ENCODE measurements around the gene FAAP100. TPM values are rescaled to one million over a fixed set of nuclear protein-coding genes. Genes with fewer than 3 reads are reported as not detected.

FAAP100 gene
- total and polyA plus RNA-seq, 4 donors, result 8.8 to 48.4 (median 26.6) TPM

DNA sequence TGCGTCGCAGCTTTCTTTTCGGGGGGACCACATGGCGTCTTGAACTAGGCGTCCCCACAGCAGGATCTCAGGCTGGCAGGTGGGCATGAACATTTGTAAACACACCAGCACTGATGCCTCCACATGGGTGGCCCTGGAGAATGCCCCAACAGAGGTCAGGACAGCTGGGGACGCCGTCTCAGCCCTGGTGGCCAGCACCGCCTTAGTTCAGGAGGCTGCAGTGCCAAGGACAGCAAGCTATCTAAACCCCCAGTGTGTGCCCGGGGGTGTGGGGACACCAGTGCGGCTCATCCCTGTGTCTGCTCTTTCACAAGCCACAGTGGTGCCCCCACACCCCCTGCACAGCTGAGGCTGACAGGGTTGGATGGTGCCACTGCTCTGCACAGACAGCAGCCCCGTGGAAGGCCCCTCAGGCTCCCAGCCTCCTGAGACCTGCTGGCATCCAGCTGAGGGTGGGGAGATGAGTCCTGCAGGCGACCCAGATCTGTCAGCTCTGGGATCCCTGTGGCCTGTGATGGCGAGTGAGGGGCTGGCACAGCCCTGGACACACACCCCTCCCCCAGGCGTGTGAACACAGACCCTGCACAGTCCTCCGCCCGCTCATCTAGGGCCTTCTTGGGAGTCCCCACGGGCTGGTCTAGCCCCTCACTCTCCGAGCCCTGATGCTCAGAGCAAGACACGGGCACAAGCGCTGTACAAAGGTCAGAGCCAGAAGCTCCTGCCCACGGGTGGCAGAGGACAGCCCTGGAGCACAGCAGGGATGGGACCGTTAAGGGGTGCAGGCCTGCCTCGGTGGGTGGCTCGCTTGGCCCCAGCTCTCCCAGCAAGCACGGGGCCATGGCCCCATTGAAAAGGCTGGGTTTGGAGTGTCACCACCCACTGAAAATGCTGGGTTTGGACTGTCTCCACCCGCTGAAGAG, 13.2 kb downstream of the FAAP100 start:
- no peak for DNase-seq
- Histone ChIP-seq H3K4me3 (ENCODE audit: low read length in 2 of 2) (no peak overlapping the region), H3K27me3 (ENCODE audit: control insufficient read depth in 1 of 2, insufficient read depth in 2 of 2, low read length in 1 of 2) (no peaks in the 10 kb centered on the region), H3K27ac (ENCODE audit: low read depth in 1 of 2, low read length in 2 of 2) (no peak overlapping the region), H3K36me3 (ENCODE audit: control insufficient read depth in 1 of 2, insufficient read depth in 2 of 2, low read length in 1 of 2) (peaks cover 0 to 9% of the 10 kb centered on the region in 2 donors), H3K4me1 (ENCODE audit: control insufficient read depth in 1 of 2, insufficient read depth in 2 of 2, low read length in 2 of 2) (no peaks in the 10 kb centered on the region), H3K9me3 (ENCODE audit: control insufficient read depth, low read length) (no peaks in the 10 kb centered on the region)
- WGBS, 2 donors, result 88 to 93% methylated on average over 25 to 26 of the region's 26 CpGs
- no peak for ATAC-seq (ENCODE audit: low FRiP score)
- intact Hi-C loops (cut with DNase I), result loop anchor here (5.0 kb wide), 1 partner anchor 287 kb away; no protein-coding TSS in a partner anchor

DNA sequence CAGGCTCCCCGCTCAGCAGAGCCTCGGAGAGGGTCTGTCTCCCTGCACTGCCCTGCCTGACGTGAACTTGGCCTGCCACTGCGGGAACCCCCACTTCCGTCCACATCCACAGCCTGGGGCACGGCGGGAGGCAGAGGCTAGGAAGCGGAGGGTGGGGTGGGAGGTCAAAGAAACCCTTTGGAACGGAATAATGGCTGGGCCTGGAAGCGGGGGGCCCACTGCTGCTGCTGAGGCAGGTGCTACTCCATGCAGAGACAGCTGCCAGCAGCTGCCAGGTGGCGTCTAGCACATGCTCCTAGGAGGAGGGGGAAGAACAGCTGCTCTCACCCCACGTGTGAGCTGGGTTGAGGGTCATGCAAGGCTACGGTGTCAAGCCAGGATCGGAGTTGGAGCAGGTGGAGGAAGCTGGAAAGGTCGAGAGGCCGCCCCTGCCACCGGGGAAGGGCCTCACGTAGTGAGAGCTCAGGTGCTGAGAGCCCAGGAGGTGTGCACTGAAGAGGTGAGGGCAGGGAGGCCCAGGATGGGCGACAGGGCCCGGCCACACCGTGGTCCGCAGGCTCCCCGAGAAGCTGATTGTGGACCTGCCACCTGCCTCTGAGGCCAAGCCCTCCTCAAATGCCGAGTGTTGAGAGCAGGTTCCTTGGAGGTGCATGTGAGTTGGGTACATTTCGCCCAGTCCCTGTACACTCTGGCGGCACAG, 14.1 kb downstream of the FAAP100 start:
- ATAC-seq (ENCODE audit: low FRiP score) (no peak), DNase-seq (no peak)
- no peak overlapping the region for H3K4me3 ChIP-seq (ENCODE audit: low read length in 2 of 2)
- 80 to 82% methylated on average over 26 of the region's 26 CpGs for WGBS, 2 donors
- peaks cover 0 to 9% of the 10 kb centered on the region in 2 donors for H3K36me3 ChIP-seq (ENCODE audit: control insufficient read depth in 1 of 2, insufficient read depth in 2 of 2, low read length in 1 of 2)
- H3K27me3 ChIP-seq (ENCODE audit: control insufficient read depth in 1 of 2, insufficient read depth in 2 of 2, low read length in 1 of 2), result no peaks in the 10 kb centered on the region
- H3K9me3 ChIP-seq (ENCODE audit: control insufficient read depth, low read length), result no peaks in the 10 kb centered on the region
- intact Hi-C loops (cut with DNase I), result loop anchor here (5.0 kb wide), 1 partner anchor 286 kb away; no protein-coding TSS in a partner anchor
- H3K4me1 ChIP-seq (ENCODE audit: control insufficient read depth in 1 of 2, insufficient read depth in 2 of 2, low read length in 2 of 2), result no peaks in the 10 kb centered on the region
- H3K27ac ChIP-seq (ENCODE audit: low read depth in 1 of 2, low read length in 2 of 2), result no peak overlapping the region

DNA sequence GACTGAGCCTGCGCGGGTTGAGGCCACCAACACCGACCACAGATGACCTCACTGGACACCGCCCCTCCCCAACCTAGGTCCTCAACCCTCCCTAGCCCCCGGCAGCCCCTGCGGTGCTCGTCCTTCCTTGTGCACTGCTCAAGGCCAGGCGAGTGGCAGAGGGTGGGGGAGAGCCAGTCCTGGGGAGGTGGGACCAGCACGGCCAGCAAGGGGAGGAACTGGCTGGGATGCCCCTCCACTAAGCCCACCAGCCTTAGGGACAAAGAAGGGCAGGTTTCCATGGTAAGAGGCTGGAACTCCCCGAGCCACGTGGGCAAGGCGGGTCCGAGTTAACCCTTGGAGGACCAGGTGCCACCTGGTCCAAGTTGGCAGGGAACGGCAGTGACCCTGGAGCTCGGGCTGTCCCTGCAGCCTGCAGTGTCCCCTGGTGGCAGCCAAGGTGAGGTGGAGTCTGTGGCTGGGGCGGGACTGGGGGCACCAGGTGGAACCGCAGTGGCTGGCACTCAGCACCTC, 14.8 kb downstream of the FAAP100 start:
- Histone ChIP-seq H3K27me3 (ENCODE audit: control insufficient read depth in 1 of 2, insufficient read depth in 2 of 2, low read length in 1 of 2) (no peaks in the 10 kb centered on the region), H3K4me3 (ENCODE audit: low read length in 2 of 2) (no peak overlapping the region), H3K9me3 (ENCODE audit: control insufficient read depth, low read length) (no peaks in the 10 kb centered on the region), H3K36me3 (ENCODE audit: control insufficient read depth in 1 of 2, insufficient read depth in 2 of 2, low read length in 1 of 2) (peaks cover 0 to 7% of the 10 kb centered on the region in 2 donors), H3K27ac (ENCODE audit: low read depth in 1 of 2, low read length in 2 of 2) (no peak overlapping the region), H3K4me1 (ENCODE audit: control insufficient read depth in 1 of 2, insufficient read depth in 2 of 2, low read length in 2 of 2) (no peaks in the 10 kb centered on the region)
- intact Hi-C loops (cut with DNase I), result loop anchor here (5.0 kb wide), 1 partner anchor 285 kb away; no protein-coding TSS in a partner anchor
- WGBS, 2 donors, result 21 to 36% methylated on average over 12 to 17 of the region's 17 CpGs
- ATAC-seq (ENCODE audit: low FRiP score) (no peak), DNase-seq (no peak)

DNA sequence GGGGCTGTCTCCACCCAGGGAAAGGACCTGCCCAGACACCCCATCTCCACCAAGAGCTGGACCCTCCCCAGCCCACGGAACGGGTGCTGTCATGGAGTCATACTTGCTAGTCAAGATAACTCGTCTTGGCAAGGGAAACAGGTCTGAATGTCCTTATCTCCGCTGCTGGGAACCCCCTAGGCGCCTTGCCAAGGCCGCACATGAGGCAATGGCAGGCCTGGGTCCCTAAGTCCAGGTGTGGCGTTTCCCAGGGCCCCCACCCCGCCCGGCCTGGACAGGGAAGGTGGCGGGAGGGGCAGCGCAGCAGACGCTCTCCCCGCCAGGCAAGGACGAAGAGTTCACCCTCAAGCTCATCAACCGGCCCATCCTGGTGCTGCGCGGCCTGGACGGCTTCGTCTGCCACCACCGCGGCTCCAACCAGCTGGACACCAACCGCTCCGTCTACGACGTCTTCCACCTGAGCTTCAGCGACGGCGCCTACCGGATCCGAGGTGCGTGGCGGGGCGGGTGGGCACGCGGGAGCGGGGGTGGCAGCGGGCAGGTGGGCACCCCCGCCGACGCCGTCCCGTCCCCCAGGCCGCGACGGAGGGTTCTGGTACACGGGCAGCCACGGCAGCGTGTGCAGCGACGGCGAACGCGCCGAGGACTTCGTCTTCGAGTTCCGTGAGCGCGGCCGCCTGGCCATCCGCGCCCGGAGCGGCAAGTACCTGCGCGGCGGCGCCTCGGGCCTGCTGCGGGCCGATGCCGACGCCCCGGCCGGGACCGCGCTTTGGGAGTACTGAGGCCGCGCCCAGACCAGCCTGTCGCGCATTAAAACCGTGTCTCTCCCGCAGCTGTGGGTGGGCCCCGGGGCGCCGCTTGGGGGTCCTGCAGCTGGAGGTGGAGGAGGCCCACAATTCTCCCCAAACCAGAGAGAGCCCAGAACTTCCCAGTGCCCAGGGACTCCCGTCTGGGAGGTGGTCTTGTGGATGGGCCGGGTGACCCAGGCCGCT, 15.6 kb downstream of the FAAP100 start:
- no peak for DNase-seq
- no peaks in the 10 kb centered on the region for H3K27me3 ChIP-seq (ENCODE audit: control insufficient read depth in 1 of 2, insufficient read depth in 2 of 2, low read length in 1 of 2)
- 25 to 31% methylated on average over 59 to 89 of the region's 89 CpGs for WGBS, 2 donors
- H3K9me3 ChIP-seq (ENCODE audit: control insufficient read depth, low read length), result no peaks in the 10 kb centered on the region
- no peak overlapping the region for H3K27ac ChIP-seq (ENCODE audit: low read depth in 1 of 2, low read length in 2 of 2)
- intact Hi-C loops (cut with DNase I), result loop anchor here (5.0 kb wide), 1 partner anchor 284 kb away; no protein-coding TSS in a partner anchor
- ATAC-seq (ENCODE audit: low FRiP score), result no peak
- H3K36me3 ChIP-seq (ENCODE audit: control insufficient read depth in 1 of 2, insufficient read depth in 2 of 2, low read length in 1 of 2), result peaks cover 0 to 7% of the 10 kb centered on the region in 2 donors
- no peak overlapping the region for H3K4me3 ChIP-seq (ENCODE audit: low read length in 2 of 2)
- no peaks in the 10 kb centered on the region for H3K4me1 ChIP-seq (ENCODE audit: control insufficient read depth in 1 of 2, insufficient read depth in 2 of 2, low read length in 2 of 2)

DNA sequence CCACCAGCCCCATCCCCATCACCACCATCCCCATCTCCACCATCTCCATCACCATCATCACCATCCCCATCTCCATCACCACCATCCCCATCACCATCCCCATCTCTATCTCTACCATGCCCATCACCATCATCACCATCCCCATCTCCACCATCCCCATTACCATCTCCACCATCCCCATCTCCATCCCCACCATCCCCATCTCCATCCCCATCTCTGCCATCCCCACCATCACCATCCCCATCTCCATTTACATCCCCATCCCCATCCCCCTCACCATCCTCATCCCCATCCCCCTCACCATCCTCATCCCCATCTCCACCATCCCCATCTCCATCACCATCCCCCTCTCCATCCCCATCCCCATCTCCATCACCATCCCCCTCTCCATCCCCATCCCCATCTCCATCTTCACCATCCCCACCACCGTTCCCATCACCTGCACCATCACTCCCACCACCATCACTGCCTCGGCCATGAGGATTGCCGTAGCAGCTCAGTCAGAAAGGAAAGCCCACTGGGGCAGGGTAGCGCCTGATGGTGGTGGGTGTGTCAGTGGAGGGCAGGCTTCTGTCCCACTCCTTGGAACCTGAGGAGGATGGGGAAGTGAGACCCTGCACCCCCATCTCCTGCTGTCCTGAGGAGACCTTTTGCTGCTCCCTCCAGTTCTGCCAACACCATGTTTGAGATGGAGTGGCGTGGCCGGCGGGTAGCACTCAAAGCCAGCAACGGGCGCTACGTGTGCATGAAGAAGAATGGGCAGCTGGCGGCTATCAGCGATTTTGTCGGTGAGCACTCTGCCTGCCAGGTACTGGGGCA, 16.5 kb downstream of the FAAP100 start:
- Histone ChIP-seq H3K36me3 (ENCODE audit: control insufficient read depth in 1 of 2, insufficient read depth in 2 of 2, low read length in 1 of 2) (peaks cover 0 to 4% of the 10 kb centered on the region in 2 donors), H3K4me1 (ENCODE audit: control insufficient read depth in 1 of 2, insufficient read depth in 2 of 2, low read length in 2 of 2) (no peaks in the 10 kb centered on the region), H3K27ac (ENCODE audit: low read depth in 1 of 2, low read length in 2 of 2) (no peak overlapping the region), H3K27me3 (ENCODE audit: control insufficient read depth in 1 of 2, insufficient read depth in 2 of 2, low read length in 1 of 2) (no peaks in the 10 kb centered on the region), H3K9me3 (ENCODE audit: control insufficient read depth, low read length) (no peaks in the 10 kb centered on the region), H3K4me3 (ENCODE audit: low read length in 2 of 2) (no peak overlapping the region)
- 63 to 72% methylated on average over 13 of the region's 13 CpGs for WGBS, 2 donors
- DNase-seq, result no peak
- intact Hi-C loops (cut with DNase I), result loop anchor here (5.0 kb wide), 1 partner anchor 283 kb away; no protein-coding TSS in a partner anchor
- no peak for ATAC-seq (ENCODE audit: low FRiP score)

DNA sequence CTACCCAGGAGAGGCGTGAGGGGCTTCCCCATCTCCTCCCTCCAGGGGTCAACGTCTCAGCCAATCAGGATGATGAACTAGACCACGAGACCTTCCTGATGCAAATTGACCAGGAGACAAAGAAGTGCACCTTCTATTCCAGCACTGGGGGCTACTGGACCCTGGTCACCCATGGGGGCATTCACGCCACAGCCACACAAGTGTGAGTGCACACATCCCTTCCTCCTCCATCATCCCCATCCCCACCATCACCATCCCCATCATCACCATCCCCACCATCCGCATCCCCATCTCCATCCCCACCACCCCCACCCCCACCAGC, 17.2 kb downstream of the FAAP100 start:
- ATAC-seq (ENCODE audit: low FRiP score) (no peak), DNase-seq (no peak)
- H3K4me3 ChIP-seq (ENCODE audit: low read length in 2 of 2), result no peak overlapping the region
- H3K9me3 ChIP-seq (ENCODE audit: control insufficient read depth, low read length), result no peaks in the 10 kb centered on the region
- 75 to 84% methylated on average over 5 of the region's 5 CpGs for WGBS, 2 donors
- intact Hi-C loops (cut with DNase I), result loop anchor here (5.0 kb wide), 1 partner anchor 283 kb away; no protein-coding TSS in a partner anchor
- H3K27me3 ChIP-seq (ENCODE audit: control insufficient read depth in 1 of 2, insufficient read depth in 2 of 2, low read length in 1 of 2), result no peaks in the 10 kb centered on the region
- no peak overlapping the region for H3K27ac ChIP-seq (ENCODE audit: low read depth in 1 of 2, low read length in 2 of 2)
- H3K36me3 ChIP-seq (ENCODE audit: control insufficient read depth in 1 of 2, insufficient read depth in 2 of 2, low read length in 1 of 2), result no peaks in the 10 kb centered on the region
- H3K4me1 ChIP-seq (ENCODE audit: control insufficient read depth in 1 of 2, insufficient read depth in 2 of 2, low read length in 2 of 2), result no peaks in the 10 kb centered on the region

DNA sequence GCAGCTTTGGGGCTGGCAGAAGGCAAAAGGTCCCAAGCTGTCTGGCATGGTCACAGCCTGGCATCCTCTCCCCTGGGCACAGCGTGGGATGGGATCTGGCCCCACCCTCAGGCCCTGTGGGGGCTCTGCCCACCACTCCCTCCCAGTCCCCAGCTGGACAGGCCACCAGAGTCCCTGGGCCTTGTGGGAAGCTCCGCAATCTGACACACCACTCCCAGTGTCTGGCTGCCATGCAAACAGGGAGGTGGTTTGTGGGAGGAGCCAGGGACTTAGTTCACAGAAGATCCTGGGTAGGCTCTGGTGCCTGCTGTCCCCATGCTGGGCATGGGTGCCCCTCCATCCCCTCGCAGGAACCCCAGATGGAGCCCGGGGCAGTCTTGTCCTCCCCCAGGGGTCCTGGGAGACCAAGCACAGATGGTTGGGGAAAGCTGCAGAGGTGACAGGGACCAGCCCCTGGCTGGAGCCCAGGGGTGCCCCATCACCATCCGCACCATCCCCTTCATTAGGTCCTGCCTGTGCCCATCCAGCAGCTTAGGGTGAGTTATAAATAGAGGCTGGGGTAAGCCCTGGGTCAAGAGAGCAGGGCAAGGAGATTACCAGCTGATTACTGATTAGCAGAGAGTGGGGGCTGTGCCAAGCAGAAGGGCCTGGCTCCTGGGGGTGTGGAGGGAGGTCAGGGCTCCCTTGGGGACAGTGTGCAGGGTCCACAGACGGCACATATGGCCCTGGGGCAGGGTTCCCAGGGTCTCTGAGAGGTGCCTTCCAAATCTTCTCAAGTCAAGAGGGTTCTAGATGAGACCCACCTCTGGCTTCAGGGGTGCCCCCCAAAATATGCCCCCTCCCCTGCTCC, 17.8 kb downstream of the FAAP100 start:
- H3K27me3 ChIP-seq (ENCODE audit: control insufficient read depth in 1 of 2, insufficient read depth in 2 of 2, low read length in 1 of 2), result no peaks in the 10 kb centered on the region
- no peaks in the 10 kb centered on the region for H3K9me3 ChIP-seq (ENCODE audit: control insufficient read depth, low read length)
- H3K4me3 ChIP-seq (ENCODE audit: low read length in 2 of 2), result no peak overlapping the region
- DNase-seq (no peak), ATAC-seq (ENCODE audit: low FRiP score) (no peak)
- no peaks in the 10 kb centered on the region for H3K36me3 ChIP-seq (ENCODE audit: control insufficient read depth in 1 of 2, insufficient read depth in 2 of 2, low read length in 1 of 2)
- H3K27ac ChIP-seq (ENCODE audit: low read depth in 1 of 2, low read length in 2 of 2), result no peak overlapping the region
- intact Hi-C loops (cut with DNase I), result loop anchor here (5.0 kb wide), 1 partner anchor 282 kb away; no protein-coding TSS in a partner anchor
- H3K4me1 ChIP-seq (ENCODE audit: control insufficient read depth in 1 of 2, insufficient read depth in 2 of 2, low read length in 2 of 2), result no peaks in the 10 kb centered on the region
- 53 to 70% methylated on average over 5 to 6 of the region's 6 CpGs for WGBS, 2 donors

All from aorta (tissue), 5 donors.